ENCODE measurements around the gene ZBTB24.

GRCh38 chr6:109480993-109481480, 2.0 kb downstream of the ZBTB24 start:
- TF ChIP-seq CTCF (IDR thresholded peaks at IDR 0.05), result no peak
- no peak for TF ChIP-seq POLR2A (IDR thresholded peaks at IDR 0.05)

Measured in thyroid gland (tissue), 4 donors.